A673 (cell line): ENCODE results near the gene CCDC78. TPM values are rescaled to one million over a fixed set of nuclear protein-coding genes. Genes with fewer than 3 reads are reported as not detected.
A peak's percentile ranks its signal among the peaks of the same experiment; 100 is the strongest.

Experiments used
- BruUV-seq: library from RNA; stranded (reverse); fragments of 400-500 nt; replicated peaks from 2 replicates; lab custom pipeline; 2021; lab: Mats Ljungman, UMichigan
- CTCF ChIA-PET: fragments of 300-600 bp; sonication (Branson Sonifier 250); formaldehyde crosslinking; loops from one replicate; lab custom pipeline; 2022; ENCODE audit warnings: antibody characterized with exemption; lab: Charles Lee
- POLR2A ChIA-PET: fragments of 300-600 bp; sonication (Branson Sonifier 250); formaldehyde crosslinking; loops from one replicate; lab custom pipeline; 2022; ENCODE audit warnings: antibody characterized with exemption; ENCODE audit not compliant: low non-redundant PET; lab: Charles Lee
- DNase-seq: peaks from one replicate; pipeline ENCODE4 v3.0.0-alpha.2; 2015; ENCODE audit warnings: low spot score
- H3K27ac ChIP-seq: fragments of 200-600 bp; sonication (generic); 2 replicates; pipeline ENCODE4 v1.5.1; 2016; ENCODE audit warnings: mixed run types, low read depth, mild to moderate bottlenecking, mixed read lengths, antibody characterized with exemption, low read length; ENCODE audit not compliant: poor library complexity, severe bottlenecking
- H3K27me3 ChIP-seq: fragments of 200-600 bp; sonication (generic); replicated peaks from 2 replicates; pipeline ENCODE4 v1.6.1; 2017; ENCODE audit warnings: mixed run types, low read depth, mild to moderate bottlenecking, mixed read lengths, antibody characterized with exemption, low read length; ENCODE audit not compliant: insufficient read depth, poor library complexity
- H3K36me3 ChIP-seq: fragments of 200-600 bp; sonication (generic); 2 replicates; pipeline ENCODE4 v1.6.1; 2016; ENCODE audit warnings: mixed run types, mild to moderate bottlenecking, mixed read lengths, antibody characterized with exemption, low read length; ENCODE audit not compliant: insufficient read depth, poor library complexity, severe bottlenecking
- H3K4me1 ChIP-seq: fragments of 200-600 bp; sonication (generic); 2 replicates; pipeline ENCODE4 v1.6.1; 2017; ENCODE audit warnings: mixed run types, mild to moderate bottlenecking, mixed read lengths, antibody characterized with exemption, low read length; ENCODE audit not compliant: insufficient read depth, poor library complexity, severe bottlenecking
- H3K4me3 ChIP-seq: fragments of 200-600 bp; sonication (generic); 2 replicates; pipeline ENCODE4 v1.5.1; 2016; ENCODE audit warnings: low read depth, mixed run types, mild to moderate bottlenecking, mixed read lengths, low read length; ENCODE audit not compliant: poor library complexity, severe bottlenecking
- H3K9me3 ChIP-seq: fragments of 200-600 bp; sonication (generic); 2 replicates; pipeline ENCODE4 v1.6.1; 2016; ENCODE audit warnings: mixed run types, low read depth, mild to moderate bottlenecking, mixed read lengths, antibody characterized with exemption, low read length; ENCODE audit not compliant: poor library complexity, severe bottlenecking
- CTCF ChIP-seq: fragments of 300-800, 200-600 bp; sonication (generic); conservative IDR thresholded peaks from 2 replicates; pipeline ENCODE4 v1.5.1; 2017; ENCODE audit warnings: low read depth, mild to moderate bottlenecking, antibody characterized with exemption, low read length, moderate library complexity, mixed read lengths
- EZH2 ChIP-seq: fragments of 200-600 bp; sonication (generic); IDR thresholded peaks from 2 replicates; pipeline ENCODE4 v1.6.1; 2017; ENCODE audit warnings: borderline replicate concordance, low read depth, mild to moderate bottlenecking, mixed read lengths, antibody characterized with exemption, low read length; ENCODE audit not compliant: poor library complexity, severe bottlenecking
- intact Hi-C: fragments of 100-400 bp; cut with micrococcal nuclease; formaldehyde crosslinking; loops from one replicate; pipeline ENCODE4 v1.10.0; 2022; ENCODE audit not compliant: unreplicated experiment
- total RNA-seq: library from RNA; stranded (reverse); gene quantifications from 2 replicates; pipeline ENCODE4 v1.2.3, GENCODE V29; 2021

The CCDC78 gene
- total RNA-seq, 1 experiment from 2014 or later, result 0.28 TPM

GRCh38 chr16:729768-730665 is 3.8 kb upstream of the CCDC78 start:
- intact Hi-C loops, result no loop called here
- CTCF ChIA-PET, result interaction anchor here (0.8 kb wide), 1 partner anchor 18 kb away, joined by 3 read pairs; no protein-coding TSS in a partner anchor
- Histone ChIP-seq H3K4me3 (no peak overlapping the region), H3K27ac (no peak overlapping the region), H3K9me3 (no peaks in the 10 kb centered on the region), H3K4me1 (peaks cover 10% of the 10 kb centered on the region), H3K27me3 (no peaks in the 10 kb centered on the region), H3K36me3 (peaks cover 7% of the 10 kb centered on the region)
- BruUV-seq, result no TSS peak
- TF ChIP-seq EZH2 (no peak), CTCF (no peak)
- no peak for DNase-seq
- POLR2A ChIA-PET, result no interaction called here

DNA sequence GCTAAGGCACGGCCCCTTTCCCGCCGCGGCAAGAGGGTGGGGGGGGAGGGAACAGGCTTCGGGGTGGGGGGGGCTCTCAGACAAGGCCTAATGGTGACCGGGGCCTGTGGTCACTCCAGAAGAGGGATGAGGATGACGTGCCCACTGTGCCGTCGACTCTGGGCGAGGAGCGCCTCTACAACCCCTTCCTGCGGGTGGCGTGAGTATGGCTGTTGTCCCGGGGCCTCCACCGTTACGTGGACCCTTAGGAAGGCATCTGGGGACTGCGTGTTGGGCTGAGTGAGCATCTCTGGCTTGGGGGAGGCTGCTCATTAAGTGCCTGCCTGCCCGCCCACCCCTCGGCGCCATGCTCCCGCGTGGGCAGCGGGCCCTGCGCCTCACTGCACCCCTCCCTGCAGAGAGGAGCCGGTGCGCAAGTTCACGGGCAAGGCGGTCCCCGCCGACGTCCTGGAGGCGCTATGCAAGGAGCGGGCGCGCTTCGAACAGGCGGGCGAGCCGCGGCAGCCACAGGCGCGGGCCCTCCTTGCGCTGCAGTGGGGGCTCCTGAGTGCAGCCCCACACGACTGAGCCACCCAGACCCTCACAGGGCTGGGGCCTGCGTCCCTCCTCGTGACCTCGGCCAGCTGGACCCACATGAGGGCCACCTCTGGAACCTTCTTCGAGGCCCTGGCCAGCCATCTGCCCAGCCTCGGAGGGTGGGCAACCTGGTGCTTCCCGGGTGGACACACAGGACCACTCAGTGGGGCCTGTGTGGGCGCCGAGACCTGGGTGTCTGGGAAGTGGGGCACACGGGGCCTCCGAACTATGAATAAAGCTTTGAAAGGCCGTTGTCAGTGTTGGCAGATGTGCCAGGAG is 2.9 kb upstream of the CCDC78 start:
- DNase-seq, result no peak
- no peaks in the 10 kb centered on the region for H3K36me3 ChIP-seq
- H3K4me1 ChIP-seq, result peaks cover 10% of the 10 kb centered on the region
- ChIA-PET POLR2A (no interaction called here), CTCF (interaction anchor here (0.8 kb wide), 1 partner anchor 17 kb away, joined by 3 read pairs; no protein-coding TSS in a partner anchor)
- H3K27me3 ChIP-seq, result no peaks in the 10 kb centered on the region
- intact Hi-C loops, result no loop called here
- no peak overlapping the region for H3K27ac ChIP-seq
- no peaks in the 10 kb centered on the region for H3K9me3 ChIP-seq
- H3K4me3 ChIP-seq, result no peak overlapping the region
- no TSS peak for BruUV-seq
- no peak for TF ChIP-seq EZH2
- TF ChIP-seq CTCF, result no peak

DNA sequence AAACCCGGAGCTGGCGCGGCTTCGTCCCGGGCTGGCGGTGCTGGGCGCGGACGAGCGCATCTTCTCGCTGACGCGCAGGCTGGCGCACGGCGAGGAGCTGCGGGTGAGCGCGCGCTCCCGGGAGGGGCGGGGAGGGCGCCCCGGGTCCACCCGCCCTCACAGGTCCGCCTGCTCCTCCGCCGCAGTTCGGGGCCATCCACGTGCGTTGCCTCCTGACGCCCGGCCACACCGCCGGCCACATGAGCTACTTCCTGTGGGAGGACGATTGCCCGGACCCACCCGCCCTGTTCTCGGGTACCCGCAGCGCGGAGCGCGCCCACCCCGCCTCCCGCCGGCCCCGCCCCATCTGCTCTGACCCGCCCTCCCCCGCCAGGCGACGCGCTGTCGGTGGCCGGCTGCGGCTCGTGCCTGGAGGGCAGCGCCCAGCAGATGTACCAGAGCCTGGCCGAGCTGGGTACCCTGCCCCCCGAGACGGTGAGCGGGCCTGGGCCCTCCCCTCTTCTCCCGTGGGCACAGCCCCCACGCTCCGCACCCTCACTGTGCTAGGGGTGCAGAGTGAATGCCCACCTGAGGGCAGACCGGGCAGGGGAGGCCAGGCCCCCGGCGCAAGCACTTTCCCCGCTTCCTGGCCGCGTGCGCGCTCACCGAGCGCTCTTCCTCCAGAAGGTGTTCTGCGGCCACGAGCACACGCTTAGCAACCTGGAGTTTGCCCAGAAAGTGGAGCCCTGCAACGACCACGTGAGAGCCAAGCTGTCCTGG is 2.1 kb upstream of the CCDC78 start:
- Histone ChIP-seq H3K4me3 (peak overlapping the region; percentile 52), H3K9me3 (no peaks in the 10 kb centered on the region), H3K27ac (no peak overlapping the region), H3K4me1 (peaks cover 10% of the 10 kb centered on the region), H3K27me3 (no peaks in the 10 kb centered on the region), H3K36me3 (no peaks in the 10 kb centered on the region)
- peak; percentile 69 for DNase-seq
- CTCF ChIA-PET, result interaction anchor here (0.8 kb wide), 1 partner anchor 12 kb away, joined by 5 read pairs; no protein-coding TSS in a partner anchor
- POLR2A ChIA-PET, result no interaction called here
- no peak for TF ChIP-seq EZH2
- TF ChIP-seq CTCF, result no peak
- BruUV-seq, result no TSS peak
- intact Hi-C loops, result no loop called here
